OCI-LY7 (cell line): ENCODE results near the gene IMPDH1.

ENCODE experiments used
- EZH2phosphoT487 ChIP-seq: fragments of 200-600 bp; sonication (generic); IDR thresholded peaks from 2 replicates; pipeline ENCODE4 v1.6.1; 2018; ENCODE audit warnings: low read depth, borderline replicate concordance, mild to moderate bottlenecking, mixed run types, antibody characterized with exemption, low read length, moderate library complexity, mixed read lengths
- TF ChIP-seq, protein P1 (sequence below): fragments of 200-600 bp; sonication (generic); conservative IDR thresholded peaks from 2 replicates; pipeline ENCODE4 v1.5.1; 2014; ENCODE audit warnings: mild to moderate bottlenecking, antibody characterized with exemption, low read length, moderate library complexity, mixed read lengths

GRCh38 chr7:128448751-128449302 is 39.0 kb upstream of the IMPDH1 start:
- TF ChIP-seq, protein P1, sequence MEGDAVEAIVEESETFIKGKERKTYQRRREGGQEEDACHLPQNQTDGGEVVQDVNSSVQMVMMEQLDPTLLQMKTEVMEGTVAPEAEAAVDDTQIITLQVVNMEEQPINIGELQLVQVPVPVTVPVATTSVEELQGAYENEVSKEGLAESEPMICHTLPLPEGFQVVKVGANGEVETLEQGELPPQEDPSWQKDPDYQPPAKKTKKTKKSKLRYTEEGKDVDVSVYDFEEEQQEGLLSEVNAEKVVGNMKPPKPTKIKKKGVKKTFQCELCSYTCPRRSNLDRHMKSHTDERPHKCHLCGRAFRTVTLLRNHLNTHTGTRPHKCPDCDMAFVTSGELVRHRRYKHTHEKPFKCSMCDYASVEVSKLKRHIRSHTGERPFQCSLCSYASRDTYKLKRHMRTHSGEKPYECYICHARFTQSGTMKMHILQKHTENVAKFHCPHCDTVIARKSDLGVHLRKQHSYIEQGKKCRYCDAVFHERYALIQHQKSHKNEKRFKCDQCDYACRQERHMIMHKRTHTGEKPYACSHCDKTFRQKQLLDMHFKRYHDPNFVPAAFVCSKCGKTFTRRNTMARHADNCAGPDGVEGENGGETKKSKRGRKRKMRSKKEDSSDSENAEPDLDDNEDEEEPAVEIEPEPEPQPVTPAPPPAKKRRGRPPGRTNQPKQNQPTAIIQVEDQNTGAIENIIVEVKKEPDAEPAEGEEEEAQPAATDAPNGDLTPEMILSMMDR = no peak
- no peak for TF ChIP-seq EZH2phosphoT487
